ENCODE results near the gene ARID1B. TPM values are rescaled to one million over a fixed set of nuclear protein-coding genes. Genes with fewer than 3 reads are reported as not detected.

ARID1B gene
- total RNA-seq, result 100 to 1,000 TPM in 1 of 2 donors, 10 to 100 TPM in 1; 74.0 to 110 TPM
- 44.9 TPM for polyA plus RNA-seq (2013, experiment 1 of 2)
- 47.0 TPM for polyA plus RNA-seq (2013, experiment 2 of 2)
- long read RNA-seq, experiment 1, full-length matches to known transcripts, result 9 of 17 reads
- long read RNA-seq, experiment 1, partial matches to known transcripts, result 3 of 17 reads
- long read RNA-seq, experiment 1, other reads (novel, unspliced or antisense), result 5 of 17 reads
- long read RNA-seq, experiment 2, full-length matches to known transcripts, result 16 of 59 reads
- long read RNA-seq, experiment 2, partial matches to known transcripts, result 20 of 59 reads
- long read RNA-seq, experiment 2, other reads (novel, unspliced or antisense), result 23 of 59 reads
- long read RNA-seq, experiment 3, full-length matches to known transcripts, result 5 of 32 reads
- long read RNA-seq, experiment 3, partial matches to known transcripts, result 22 of 32 reads
- long read RNA-seq, experiment 3, other reads (novel, unspliced or antisense), result 5 of 32 reads
- long read RNA-seq, experiment 4, partial matches to known transcripts, result 0 of 1 reads
- long read RNA-seq, experiment 4, other reads (novel, unspliced or antisense), result 1 of 1 reads

GRCh38 chr6:156776840-156777576 is at the start of gene ARID1B:
Gene ARID1B (plus strand): TSS chr6:156777378. CDS start chr6:156777681, 303 bp downstream.
- H3K4me1 ChIP-seq (ENCODE audit: control insufficient read depth, insufficient read depth, low read length), result no peaks in the 10 kb centered on the region
- no peaks in the 10 kb centered on the region for H3K9me3 ChIP-seq (ENCODE audit: control insufficient read depth, low read length)
- H3K9ac ChIP-seq (ENCODE audit: extremely low read depth, low read length, poor library complexity, severe bottlenecking), result peak within 1 kb of the TSS; percentile 65
- Mint-ChIP-seq H3K27me3 (ENCODE audit: insufficient read depth) (no peaks in the 10 kb centered on the region), H3K4me1 (peaks cover 46% of the 10 kb centered on the region), H3K36me3 (ENCODE audit: low read depth) (no peaks in the 10 kb centered on the region), H3K4me3 (peak within 1 kb of the TSS; percentile 92), H3K9me3 (no peaks in the 10 kb centered on the region), H3K27ac (peak within 1 kb of the TSS; percentile 95)
- WGBS, 2 experiments (ENCODE audit: insufficient coverage in 1 of 2, insufficient read length in 1 of 2), result 1 to 4% methylated on average over 25 to 65 of the region's 65 CpGs
- H3K27ac ChIP-seq (ENCODE audit: low read depth, low read length), result peak within 1 kb of the TSS; percentile 97
- peak within 1 kb of the TSS; percentile 83 for H3K4me3 ChIP-seq (ENCODE audit: low read length)
- H3K27me3 ChIP-seq (ENCODE audit: control insufficient read depth, insufficient read depth, low read length, poor library complexity, severe bottlenecking), result no peaks in the 10 kb centered on the region
- no peaks in the 10 kb centered on the region for H3K36me3 ChIP-seq (ENCODE audit: control insufficient read depth, insufficient read depth, low read length)
- TF ChIP-seq CTCF (conservative IDR thresholded peaks at IDR 0.05), result no peak
- DNase-seq, result peak; percentile 89

GRCh38 chr6:156727715-156728385 is 49.3 kb upstream of the ARID1B start:
- H3K27me3 Mint-ChIP-seq (ENCODE audit: insufficient read depth), result no peaks in the 10 kb centered on the region
- Histone ChIP-seq H3K4me3 (ENCODE audit: low read length) (no peak overlapping the region), H3K27ac (ENCODE audit: low read depth, low read length) (no peak overlapping the region), H3K36me3 (ENCODE audit: control insufficient read depth, insufficient read depth, low read length) (no peaks in the 10 kb centered on the region), H3K9me3 (ENCODE audit: control insufficient read depth, low read length) (no peaks in the 10 kb centered on the region), H3K27me3 (ENCODE audit: control insufficient read depth, insufficient read depth, low read length, poor library complexity, severe bottlenecking) (no peaks in the 10 kb centered on the region), H3K4me1 (ENCODE audit: control insufficient read depth, insufficient read depth, low read length) (no peaks in the 10 kb centered on the region), H3K9ac (ENCODE audit: extremely low read depth, low read length, poor library complexity, severe bottlenecking) (no peak overlapping the region)
- 75 to 88% methylated on average over 2 to 5 of the region's 5 CpGs for WGBS, 2 experiments (ENCODE audit: insufficient coverage in 1 of 2, insufficient read length in 1 of 2)
- H3K4me3 Mint-ChIP-seq, result no peak overlapping the region
- no peaks in the 10 kb centered on the region for H3K36me3 Mint-ChIP-seq (ENCODE audit: low read depth)
- H3K4me1 Mint-ChIP-seq, result no peaks in the 10 kb centered on the region
- H3K27ac Mint-ChIP-seq, result no peak overlapping the region
- TF ChIP-seq CTCF (conservative IDR thresholded peaks at IDR 0.05), result no peak
- peaks cover 2% of the 10 kb centered on the region for H3K9me3 Mint-ChIP-seq
- DNase-seq, result no peak

- no peak for TF ChIP-seq CTCF (conservative IDR thresholded peaks at IDR 0.05)
- no peak overlapping the region for H3K4me3 Mint-ChIP-seq
- H3K4me1 Mint-ChIP-seq, result no peaks in the 10 kb centered on the region
- no peak overlapping the region for H3K4me3 ChIP-seq (ENCODE audit: low read length)
- H3K9me3 Mint-ChIP-seq, result no peaks in the 10 kb centered on the region
- no peaks in the 10 kb centered on the region for H3K4me1 ChIP-seq (ENCODE audit: control insufficient read depth, insufficient read depth, low read length)
- H3K27me3 ChIP-seq (ENCODE audit: control insufficient read depth, insufficient read depth, low read length, poor library complexity, severe bottlenecking), result no peaks in the 10 kb centered on the region
- no peak overlapping the region for H3K27ac Mint-ChIP-seq
- no peaks in the 10 kb centered on the region for H3K36me3 Mint-ChIP-seq (ENCODE audit: low read depth)
- H3K27ac ChIP-seq (ENCODE audit: low read depth, low read length), result no peak overlapping the region
- no peak overlapping the region for H3K9ac ChIP-seq (ENCODE audit: extremely low read depth, low read length, poor library complexity, severe bottlenecking)
- DNase-seq, result no peak
- no peaks in the 10 kb centered on the region for H3K27me3 Mint-ChIP-seq (ENCODE audit: insufficient read depth)
- WGBS, 2 experiments (ENCODE audit: insufficient coverage in 1 of 2, insufficient read length in 1 of 2), result 93% methylated on average over 2 of the region's 2 CpGs; no CpG with 5 or more reads in 1 of the 2 experiments
- no peaks in the 10 kb centered on the region for H3K36me3 ChIP-seq (ENCODE audit: control insufficient read depth, insufficient read depth, low read length)
- no peaks in the 10 kb centered on the region for H3K9me3 ChIP-seq (ENCODE audit: control insufficient read depth, low read length)
These were observed 47.9 kb upstream of the ARID1B start for GRCh38 chr6:156729248-156729647.

Data from endodermal cell (in vitro differentiated cells).